Measurements from ENCODE around the gene SAMD5. TPM values are rescaled to one million over a fixed set of nuclear protein-coding genes. Genes with fewer than 3 reads are reported as not detected.

Gene SAMD5
- total RNA-seq, 1 experiment from 2014 or later, result 6.9 TPM

DNA sequence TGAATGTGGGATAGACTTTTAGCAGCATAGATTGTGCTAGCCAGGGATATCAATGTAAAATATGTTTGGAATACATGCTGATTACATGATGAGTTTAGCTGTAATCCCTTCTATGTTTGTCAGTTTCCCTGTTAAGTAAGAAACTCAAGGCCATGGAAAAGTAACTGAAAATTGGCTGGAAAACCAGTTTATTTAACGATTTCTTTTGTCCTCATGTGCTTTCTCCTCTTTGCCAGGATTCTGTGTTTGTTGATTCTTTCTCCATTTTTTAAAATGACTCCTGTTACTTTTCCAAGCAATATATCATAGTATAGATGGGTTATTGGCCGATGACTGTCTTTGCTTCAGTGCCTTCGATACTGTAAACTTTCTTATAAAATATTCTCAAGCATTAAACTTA, 87.5 kb downstream of the SAMD5 start:
- in situ Hi-C loops (cut with HindIII; ENCODE audit: low pct_unique_long_range_greater_than_20kb, low sequenced_read_pairs), result no loop called here
- no peak for DNase-seq (ENCODE audit: low read depth)

DNA sequence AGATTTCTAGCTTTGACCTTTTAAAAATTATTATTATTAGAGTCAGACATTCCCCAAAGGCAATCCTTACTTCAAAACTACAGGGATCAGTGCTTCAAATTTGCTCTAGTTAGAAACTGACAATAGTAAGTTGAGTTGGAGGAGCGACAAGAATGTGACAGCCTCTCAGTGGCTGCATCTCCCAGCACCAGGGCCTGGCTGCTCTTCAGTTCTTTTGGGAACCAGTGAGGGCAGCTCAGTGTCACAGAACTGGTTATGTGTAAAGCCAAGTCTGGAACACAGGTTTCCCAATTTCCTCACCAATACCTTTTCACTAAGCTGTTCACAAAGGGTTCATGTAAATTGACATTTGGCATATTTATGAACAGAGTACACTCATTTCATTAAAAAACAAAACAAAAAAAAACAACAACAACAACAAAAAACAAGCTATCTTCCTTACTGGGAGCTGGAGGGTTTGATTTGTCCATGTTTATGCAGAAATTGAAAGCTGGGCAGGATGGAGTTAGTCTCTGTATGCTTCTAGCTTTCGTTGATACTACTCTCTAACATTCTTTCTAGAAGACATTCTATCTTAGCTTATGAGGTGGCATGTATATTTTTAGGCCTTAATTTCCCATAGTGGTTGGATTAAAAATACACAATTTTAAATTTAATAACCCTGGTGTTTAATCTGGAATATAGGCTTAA, 95.0 kb downstream of the SAMD5 start:
- no peak for DNase-seq (ENCODE audit: low read depth)
- in situ Hi-C loops (cut with HindIII; ENCODE audit: low pct_unique_long_range_greater_than_20kb, low sequenced_read_pairs), result no loop called here

DNA sequence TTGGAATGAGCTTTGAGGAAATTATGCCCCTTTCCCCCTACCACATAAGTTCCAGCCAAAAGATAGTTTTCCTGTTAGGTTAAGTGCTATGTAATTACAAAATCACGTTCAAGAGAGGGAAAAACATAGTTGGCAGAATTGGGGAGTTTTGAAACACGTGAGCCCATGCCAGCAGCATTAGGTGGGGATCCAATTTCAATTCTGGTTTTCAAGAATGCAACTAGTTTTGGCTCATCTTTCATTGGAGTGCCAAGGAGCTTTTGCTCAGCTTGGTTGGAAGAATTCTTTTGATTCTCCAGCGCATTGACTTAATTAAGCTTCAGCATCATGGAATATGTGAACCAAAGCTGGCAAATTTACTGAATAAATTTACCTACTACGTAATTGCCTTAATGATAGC, 95.9 kb downstream of the SAMD5 start:
- in situ Hi-C loops (cut with HindIII; ENCODE audit: low pct_unique_long_range_greater_than_20kb, low sequenced_read_pairs), result no loop called here
- no peak for DNase-seq (ENCODE audit: low read depth)

DNA sequence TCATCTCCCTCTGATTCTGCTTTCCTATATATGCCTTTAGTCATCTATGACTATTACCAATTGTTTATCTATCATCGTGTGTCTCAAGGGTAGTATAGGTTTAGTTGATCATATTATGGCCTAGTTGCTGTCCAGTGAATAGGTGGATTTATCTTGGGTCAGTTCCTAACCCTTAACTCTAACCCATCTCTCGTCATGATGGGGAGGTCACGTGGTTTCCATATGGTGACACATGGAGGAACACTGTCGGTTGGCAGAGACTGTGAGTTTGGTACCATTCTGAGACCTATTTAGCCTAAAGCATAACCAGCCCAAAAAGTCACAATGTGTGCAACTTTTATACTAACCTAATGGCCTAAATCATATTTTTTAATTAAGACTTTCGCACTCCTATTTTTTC, 103.5 kb downstream of the SAMD5 start:
- in situ Hi-C loops (cut with HindIII; ENCODE audit: low pct_unique_long_range_greater_than_20kb, low sequenced_read_pairs), result no loop called here
- no peak for DNase-seq (ENCODE audit: low read depth)

DNA sequence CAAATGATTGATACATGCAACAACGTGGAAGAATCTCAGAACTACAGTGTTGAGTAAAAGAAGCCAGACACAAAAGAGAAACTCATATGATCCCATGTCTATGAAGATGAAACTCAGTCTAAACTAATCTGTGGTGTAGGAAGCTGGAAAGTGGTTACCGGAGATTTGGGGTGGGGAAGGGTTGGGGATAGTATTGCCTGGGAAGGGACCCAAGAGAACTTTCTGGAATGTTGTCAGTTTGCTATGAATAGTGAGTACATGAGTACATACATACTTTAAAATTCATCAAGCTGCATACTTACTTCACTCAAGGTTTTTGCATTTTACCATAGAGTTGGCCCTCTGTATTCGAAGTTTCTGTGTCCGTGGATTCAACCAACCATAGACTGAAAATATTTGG, 106.0 kb downstream of the SAMD5 start:
- in situ Hi-C loops (cut with HindIII; ENCODE audit: low pct_unique_long_range_greater_than_20kb, low sequenced_read_pairs), result no loop called here

DNA sequence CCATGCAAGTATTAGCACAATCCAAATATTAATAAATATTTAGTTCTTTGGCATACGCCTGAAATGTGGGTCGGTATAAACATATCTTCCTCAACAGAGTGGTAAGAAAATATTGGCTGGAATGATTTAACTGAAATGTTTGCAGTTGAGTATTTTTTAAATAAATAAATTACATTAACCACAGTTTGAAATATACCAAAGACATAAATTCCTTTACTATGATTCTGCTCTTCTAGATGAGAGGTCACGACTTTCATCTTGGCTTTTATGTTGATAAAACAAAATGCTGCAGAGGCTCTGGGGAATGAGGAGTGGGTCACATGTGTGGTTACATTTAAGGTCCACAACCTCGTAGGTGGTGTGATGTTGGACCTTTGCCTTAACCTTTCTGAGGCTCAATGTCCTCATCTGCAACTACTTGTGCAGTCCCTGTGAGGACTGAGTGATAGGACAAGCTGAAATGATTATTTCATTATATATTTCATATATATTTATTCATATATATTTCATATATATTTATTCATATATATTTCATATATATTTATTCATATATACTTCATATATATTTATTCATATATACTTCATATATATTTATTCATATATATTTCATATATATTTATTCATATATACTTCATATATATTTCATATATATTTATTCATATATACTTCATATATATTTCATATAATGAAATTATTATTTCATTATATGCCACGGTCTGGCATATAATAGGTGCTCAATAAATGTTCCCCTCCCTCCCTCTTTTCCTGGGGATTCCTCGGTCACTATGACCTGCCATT, 107.4 kb downstream of the SAMD5 start:
- in situ Hi-C loops (cut with HindIII; ENCODE audit: low pct_unique_long_range_greater_than_20kb, low sequenced_read_pairs), result no loop called here
- no peak for DNase-seq (ENCODE audit: low read depth)

More for the DNA sequence above, 106.0 kb downstream of the SAMD5 start:
- no peak for DNase-seq (ENCODE audit: low read depth)

DNA sequence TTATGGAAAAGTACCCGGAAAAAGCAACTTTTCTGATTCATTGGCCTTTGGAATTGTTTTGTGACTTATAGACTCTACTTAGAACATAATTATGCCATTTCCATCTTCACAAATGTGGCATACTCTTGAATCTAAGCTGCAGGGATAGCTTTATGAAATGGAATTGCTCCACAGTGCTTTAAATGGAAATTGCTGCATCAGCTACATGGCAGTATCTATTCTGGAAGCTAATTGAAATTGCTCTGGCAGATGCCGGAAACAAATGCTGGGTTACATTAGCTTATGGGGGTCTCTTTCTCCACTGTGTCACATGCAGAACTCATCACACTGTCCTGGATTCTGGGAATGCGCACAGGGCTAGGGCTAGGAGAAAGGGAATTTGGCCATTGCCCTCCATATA, 108.9 kb downstream of the SAMD5 start:
- in situ Hi-C loops (cut with HindIII; ENCODE audit: low pct_unique_long_range_greater_than_20kb, low sequenced_read_pairs), result no loop called here
- DNase-seq (ENCODE audit: low read depth), result no peak

DNA sequence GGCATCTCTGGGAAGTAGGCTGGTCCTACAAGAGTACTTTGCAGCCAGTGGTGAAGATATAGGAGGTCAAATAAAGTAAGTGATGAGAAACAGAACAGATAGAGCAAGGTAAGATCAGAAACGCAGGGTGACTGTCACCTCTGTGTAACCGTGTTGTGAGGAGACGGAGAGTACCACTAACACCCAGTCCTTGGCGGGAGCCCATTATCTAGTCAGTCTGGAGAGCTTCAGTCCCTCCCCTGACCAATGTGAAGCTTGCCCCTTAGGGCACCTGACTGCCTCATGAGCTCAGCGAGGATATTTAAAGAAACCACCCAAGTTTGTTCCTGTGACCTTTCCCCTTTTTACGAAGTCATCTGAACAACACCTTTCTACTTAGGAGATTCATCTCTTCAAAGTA, 110.0 kb downstream of the SAMD5 start:
- DNase-seq (ENCODE audit: low read depth), result no peak
- in situ Hi-C loops (cut with HindIII; ENCODE audit: low pct_unique_long_range_greater_than_20kb, low sequenced_read_pairs), result no loop called here

DNA sequence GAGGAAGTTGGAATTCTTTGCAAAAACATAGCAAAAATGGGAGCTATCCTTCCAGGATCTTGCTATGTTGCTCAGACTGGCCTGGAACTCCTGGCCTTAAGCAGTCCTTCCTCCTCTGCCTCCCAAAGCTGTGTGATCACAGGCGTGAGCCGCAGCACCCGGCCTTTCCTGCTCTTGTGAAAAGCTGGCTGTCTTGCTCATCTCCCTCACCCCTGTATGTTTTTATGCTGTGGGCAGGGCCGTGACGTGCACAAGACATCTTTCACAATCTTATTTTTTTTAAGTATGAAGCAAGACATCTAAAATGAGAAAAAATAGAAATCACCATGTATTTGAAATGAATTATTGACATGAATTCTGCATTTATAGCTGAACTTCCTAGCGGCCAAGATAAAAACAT, 110.4 kb downstream of the SAMD5 start:
- in situ Hi-C loops (cut with HindIII; ENCODE audit: low pct_unique_long_range_greater_than_20kb, low sequenced_read_pairs), result no loop called here
- no peak for DNase-seq (ENCODE audit: low read depth)
